MM.1S (cell line): Measurements from ENCODE around the gene DNAJA4.

Experiments
- DNase-seq: peaks from one replicate; pipeline ENCODE4 v3.0.0-alpha.2; 2015
- H2AFZ ChIP-seq: fragments of 300-600 bp; sonication (generic); 2 replicates; pipeline ENCODE4 v1.6.0; 2016; ENCODE audit warnings: antibody characterized with exemption, low read length
- H3F3A ChIP-seq: fragments of 300-600 bp; sonication (generic); 2 replicates; pipeline ENCODE4 v1.6.1; 2016; ENCODE audit warnings: mild to moderate bottlenecking, antibody characterized with exemption, low read length, moderate library complexity, mixed read lengths; ENCODE audit not compliant: insufficient read depth
- H3K27ac ChIP-seq: fragments of 300-600 bp; sonication (generic); 2 replicates; pipeline ENCODE4 v1.5.1; 2016; ENCODE audit warnings: mild to moderate bottlenecking, low read length
- H3K27me3 ChIP-seq: fragments of 300-600 bp; sonication (generic); replicated peaks from 2 replicates; pipeline ENCODE4 v1.6.0; 2016; ENCODE audit warnings: low read length; ENCODE audit not compliant: insufficient read depth
- H3K36me3 ChIP-seq: fragments of 300-600 bp; sonication (generic); replicated peaks from 2 replicates; pipeline ENCODE4 v1.6.1; 2016; ENCODE audit warnings: mild to moderate bottlenecking, low read length, mixed read lengths; ENCODE audit not compliant: insufficient read depth
- H3K4me1 ChIP-seq: fragments of 300-600 bp; sonication (generic); 2 replicates; pipeline ENCODE4 v1.6.1; 2016; ENCODE audit warnings: low read length, mixed read lengths
- H3K4me2 ChIP-seq: fragments of 300-600 bp; sonication (generic); 2 replicates; pipeline ENCODE4 v1.6.0; 2016; ENCODE audit warnings: low read depth, low read length
- H3K4me3 ChIP-seq: fragments of 300-600 bp; sonication (generic); 2 replicates; pipeline ENCODE4 v1.5.1; 2016; ENCODE audit warnings: low read length, mixed read lengths
- H3K79me2 ChIP-seq: fragments of 300-600 bp; sonication (generic); 2 replicates; pipeline ENCODE4 v1.6.1; 2016; ENCODE audit warnings: mixed run types, low read length, mixed read lengths
- H3K9ac ChIP-seq: fragments of 300-600 bp; sonication (generic); 2 replicates; pipeline ENCODE4 v1.6.1; 2016; ENCODE audit warnings: low read length, mixed read lengths
- H3K9me2 ChIP-seq: fragments of 300-600 bp; sonication (generic); replicated peaks from 2 replicates; pipeline ENCODE4 v1.6.1; 2016; ENCODE audit warnings: mild to moderate bottlenecking, low read length, mixed read lengths; ENCODE audit not compliant: insufficient read depth
- H3K9me3 ChIP-seq: fragments of 300-600 bp; sonication (generic); replicated peaks from 2 replicates; pipeline ENCODE4 v1.6.1; 2016; ENCODE audit warnings: mild to moderate bottlenecking, low read length, mixed read lengths; ENCODE audit not compliant: insufficient read depth
- H4K20me1 ChIP-seq: fragments of 300-600 bp; sonication (generic); 2 replicates; pipeline ENCODE4 v1.6.1; 2016; ENCODE audit warnings: mild to moderate bottlenecking, low read length, moderate library complexity, mixed read lengths; ENCODE audit not compliant: insufficient read depth
- CTCF ChIP-seq: fragments of 300-600 bp; sonication (generic); IDR thresholded peaks from 2 replicates; pipeline ENCODE4 v1.5.1; 2016; ENCODE audit warnings: antibody characterized with exemption, low read length, mixed read lengths
- EZH2 ChIP-seq: fragments of 300-600 bp; sonication (generic); optimal IDR thresholded peaks from 2 replicates; pipeline ENCODE3; 2017; ENCODE audit warnings: low read depth, mild to moderate bottlenecking, antibody characterized with exemption, low read length, mixed read lengths
- EZH2phosphoT487 ChIP-seq: fragments of 300-600 bp; sonication (generic); IDR thresholded peaks from 2 replicates; pipeline ENCODE4 v1.6.1; 2018; ENCODE audit warnings: antibody characterized with exemption, low read length

Gene DNAJA4

GRCh38 chr15:78259232-78259631 is 5.1 kb upstream of the DNAJA4 start:
- H3K9me2 ChIP-seq, result no peaks in the 10 kb centered on the region
- no peaks in the 10 kb centered on the region for H4K20me1 ChIP-seq
- H3K9me3 ChIP-seq, result no peaks in the 10 kb centered on the region
- DNase-seq, result no peak
- no peaks in the 10 kb centered on the region for H3F3A ChIP-seq
- no peak overlapping the region for H3K4me2 ChIP-seq
- no peaks in the 10 kb centered on the region for H3K4me1 ChIP-seq
- H2AFZ ChIP-seq, result no peak overlapping the region
- H3K36me3 ChIP-seq, result no peaks in the 10 kb centered on the region
- no peaks in the 10 kb centered on the region for H3K27me3 ChIP-seq
- no peaks in the 10 kb centered on the region for H3K79me2 ChIP-seq
- H3K4me3 ChIP-seq, result no peak overlapping the region
- no peak overlapping the region for H3K27ac ChIP-seq
- no peak for TF ChIP-seq EZH2phosphoT487
- TF ChIP-seq EZH2, result no peak
- TF ChIP-seq CTCF, result no peak
- H3K9ac ChIP-seq, result no peak overlapping the region

- Histone ChIP-seq H3K27ac (no peak overlapping the region), H3K79me2 (no peaks in the 10 kb centered on the region), H3F3A (no peaks in the 10 kb centered on the region), H3K9me2 (no peaks in the 10 kb centered on the region), H3K4me2 (no peak overlapping the region), H3K9ac (no peak overlapping the region), H2AFZ (no peak overlapping the region), H4K20me1 (no peaks in the 10 kb centered on the region), H3K4me1 (no peaks in the 10 kb centered on the region), H3K4me3 (no peak overlapping the region), H3K9me3 (no peaks in the 10 kb centered on the region), H3K27me3 (peaks cover 8% of the 10 kb centered on the region), H3K36me3 (no peaks in the 10 kb centered on the region)
- TF ChIP-seq EZH2phosphoT487 (no peak), CTCF (no peak), EZH2 (no peak)
- DNase-seq, result no peak
These were observed 3.9 kb upstream of the DNAJA4 start for GRCh38 chr15:78260489-78260888.

GRCh38 chr15:78261062-78261461 is 3.3 kb upstream of the DNAJA4 start:
- H3K4me1 ChIP-seq, result no peaks in the 10 kb centered on the region
- no peak overlapping the region for H3K27ac ChIP-seq
- no peak overlapping the region for H3K9ac ChIP-seq
- no peak overlapping the region for H2AFZ ChIP-seq
- no peak overlapping the region for H3K4me3 ChIP-seq
- no peak for TF ChIP-seq EZH2phosphoT487
- TF ChIP-seq CTCF, result no peak
- TF ChIP-seq EZH2, result no peak
- DNase-seq, result no peak
- H4K20me1 ChIP-seq, result no peaks in the 10 kb centered on the region
- no peak overlapping the region for H3K4me2 ChIP-seq
- peaks cover 10% of the 10 kb centered on the region for H3K27me3 ChIP-seq
- H3K36me3 ChIP-seq, result no peaks in the 10 kb centered on the region
- no peaks in the 10 kb centered on the region for H3K79me2 ChIP-seq
- no peaks in the 10 kb centered on the region for H3F3A ChIP-seq
- no peaks in the 10 kb centered on the region for H3K9me3 ChIP-seq
- no peaks in the 10 kb centered on the region for H3K9me2 ChIP-seq
